Caco-2 (cell line): Measurements from ENCODE around the gene GOLPH3. TPM values are rescaled to one million over a fixed set of nuclear protein-coding genes. Genes with fewer than 3 reads are reported as not detected.

Experiments used
- BruUV-seq: library from RNA; stranded (reverse); fragments of 400-500 nt; replicated peaks from 2 replicates; lab custom pipeline; 2021; lab: Mats Ljungman, UMichigan
- CTCF ChIA-PET: fragments of 300-600 bp; sonication (Branson Sonifier 250); formaldehyde crosslinking; loops from one replicate; lab custom pipeline; 2022; ENCODE audit warnings: antibody characterized with exemption; lab: Charles Lee
- POLR2A ChIA-PET: fragments of 300-600 bp; sonication (Branson Sonifier 250); formaldehyde crosslinking; loops from one replicate; lab custom pipeline; 2022; ENCODE audit warnings: antibody characterized with exemption; lab: Charles Lee
- DNase-seq, 2 experiments: peaks; one replicate each; pipeline versions ENCODE4 v3.0.0 to v3.0.0-alpha.2; 2020 to 2022
- H3K27me3 ChIP-seq: replicated peaks from 2 replicates; pipeline ENCODE4 v1.6.0; 2011; ENCODE audit warnings: low read length; ENCODE audit not compliant: control insufficient read depth, insufficient read depth
- H3K36me3 ChIP-seq: 2 replicates; pipeline ENCODE4 v1.5.1; 2011; ENCODE audit warnings: low read length; ENCODE audit not compliant: control insufficient read depth, insufficient read depth
- H3K4me1 ChIP-seq: fragments of 250-450 bp; sonication (Bioruptor Pico); 2 replicates; pipeline ENCODE4 v1.5.1; 2020; ENCODE audit warnings: mild to moderate bottlenecking
- H3K4me3 ChIP-seq: 2 replicates; pipeline ENCODE4 v1.5.1; 2011; ENCODE audit warnings: low read depth, mild to moderate bottlenecking, control low read depth, low read length
- H3K9me3 ChIP-seq: fragments of 250-450 bp; sonication (Bioruptor Pico); 2 replicates; pipeline ENCODE4 v1.5.1; 2020; ENCODE audit warnings: mild to moderate bottlenecking, moderate library complexity
- H3K27ac Mint-ChIP-seq: one replicate; pipeline ENCODE4 v1.8.0; 2022; ENCODE audit warnings: mixed read lengths; ENCODE audit not compliant: unreplicated experiment
- H3K27me3 Mint-ChIP-seq: one replicate; pipeline ENCODE4 v1.8.0; 2022; ENCODE audit warnings: mixed read lengths; ENCODE audit not compliant: insufficient read depth, unreplicated experiment
- H3K36me3 Mint-ChIP-seq: one replicate; pipeline ENCODE4 v1.8.0; 2022; ENCODE audit warnings: mild to moderate bottlenecking, mixed read lengths; ENCODE audit not compliant: insufficient read depth, unreplicated experiment
- H3K4me1 Mint-ChIP-seq: one replicate; pipeline ENCODE4 v1.8.0; 2022; ENCODE audit warnings: low read depth, mixed read lengths; ENCODE audit not compliant: unreplicated experiment
- H3K4me3 Mint-ChIP-seq: one replicate; pipeline ENCODE4 v1.8.0; 2022; ENCODE audit warnings: mild to moderate bottlenecking, moderate library complexity, mixed read lengths; ENCODE audit not compliant: unreplicated experiment
- H3K9me3 Mint-ChIP-seq: one replicate; pipeline ENCODE4 v1.8.0; 2022; ENCODE audit warnings: mixed read lengths; ENCODE audit not compliant: unreplicated experiment
- CTCF ChIP-seq, 2 experiments: fragments of 200-600 bp in 1 of 2; IDR thresholded peaks; 1 replicate in 1 of 2; 2 replicates in 1 of 2; pipeline versions ENCODE4 v1.5.1 to v1.8.0; 2011 to 2022; ENCODE audit warnings: antibody characterized with exemption in 1 of 2, control low read depth in 1 of 2, inconsistent platforms in 1 of 2, low read depth in 1 of 2, low read length in 1 of 2, mild to moderate bottlenecking in 1 of 2, moderate library complexity in 1 of 2; ENCODE audit not compliant: insufficient read depth in 1 of 2, severe bottlenecking in 1 of 2, unreplicated experiment in 1 of 2
- intact Hi-C: fragments of 100-400 bp; cut with micrococcal nuclease; formaldehyde crosslinking; loops from one replicate; pipeline ENCODE4 v1.10.0; 2022; ENCODE audit not compliant: unreplicated experiment
- total RNA-seq: library from RNA; stranded (reverse); gene quantifications from 2 replicates; pipeline ENCODE4 v1.2.3, GENCODE V29; 2022

The GOLPH3 gene
- total RNA-seq, 1 experiment from 2014 or later = 122 TPM

GRCh38 chr5:32158679-32158975 lies 15.5 kb downstream of the GOLPH3 start:
- H3K4me1 ChIP-seq = no peaks in the 10 kb centered on the region
- H3K36me3 ChIP-seq = no peaks in the 10 kb centered on the region; the same call in none of the 2 replicates
- POLR2A ChIA-PET = no interaction called here
- intact Hi-C loops = no loop called here
- Mint-ChIP-seq H3K4me3 (no peak overlapping the region), H3K36me3 (peaks cover 24% of the 10 kb centered on the region), H3K27me3 (no peaks in the 10 kb centered on the region), H3K27ac (no peak overlapping the region), H3K9me3 (no peaks in the 10 kb centered on the region), H3K4me1 (no peaks in the 10 kb centered on the region)
- no peak for TF ChIP-seq CTCF (IDR thresholded peaks at IDR 0.05; ENCODE audit: insufficient read depth in 1 of 2, low read depth in 1 of 2, low read length in 1 of 2, severe bottlenecking in 1 of 2, unreplicated experiment in 1 of 2)
- no peak overlapping the region for H3K4me3 ChIP-seq
- no peaks in the 10 kb centered on the region for H3K27me3 ChIP-seq
- no peaks in the 10 kb centered on the region for H3K9me3 ChIP-seq
- no TSS peak for BruUV-seq
- CTCF ChIA-PET = no interaction called here
- DNase-seq = no peak

- Histone ChIP-seq H3K9me3 (no peaks in the 10 kb centered on the region), H3K4me1 (no peaks in the 10 kb centered on the region), H3K4me3 (no peak overlapping the region), H3K36me3 (no peaks in the 10 kb centered on the region; the same call in none of the 2 replicates), H3K27me3 (no peaks in the 10 kb centered on the region)
- ChIA-PET CTCF (no interaction called here), POLR2A (interaction anchor here (1.4 kb wide), 1 partner anchor 17 kb away, joined by 3 read pairs; the partner anchor contains the start of gene GOLPH3)
- intact Hi-C loops = no loop called here
- peaks cover 24% of the 10 kb centered on the region for H3K36me3 Mint-ChIP-seq
- no TSS peak for BruUV-seq
- H3K27ac Mint-ChIP-seq = no peak overlapping the region
- peaks cover 6% of the 10 kb centered on the region for H3K4me1 Mint-ChIP-seq
- no peak for TF ChIP-seq CTCF (IDR thresholded peaks at IDR 0.05; ENCODE audit: insufficient read depth in 1 of 2, low read depth in 1 of 2, low read length in 1 of 2, severe bottlenecking in 1 of 2, unreplicated experiment in 1 of 2)
- no peaks in the 10 kb centered on the region for H3K27me3 Mint-ChIP-seq
- no peak overlapping the region for H3K4me3 Mint-ChIP-seq
- DNase-seq = no peak
- H3K9me3 Mint-ChIP-seq = no peaks in the 10 kb centered on the region
Observed at GRCh38 chr5:32157078-32157477, 17.0 kb downstream of the GOLPH3 start.

GRCh38 chr5:32156635-32157034 lies 17.5 kb downstream of the GOLPH3 start:
- intact Hi-C loops = no loop called here
- Histone ChIP-seq H3K36me3 (no peaks in the 10 kb centered on the region; the same call in none of the 2 replicates), H3K4me3 (no peak overlapping the region), H3K27me3 (no peaks in the 10 kb centered on the region), H3K4me1 (no peaks in the 10 kb centered on the region), H3K9me3 (no peaks in the 10 kb centered on the region)
- ChIA-PET CTCF (no interaction called here), POLR2A (interaction anchor here (1.4 kb wide), 1 partner anchor 17 kb away, joined by 3 read pairs; the partner anchor contains the start of gene GOLPH3)
- H3K36me3 Mint-ChIP-seq = peaks cover 27% of the 10 kb centered on the region
- no peak for DNase-seq
- no peak for TF ChIP-seq CTCF (IDR thresholded peaks at IDR 0.05; ENCODE audit: insufficient read depth in 1 of 2, low read depth in 1 of 2, low read length in 1 of 2, severe bottlenecking in 1 of 2, unreplicated experiment in 1 of 2)
- H3K27ac Mint-ChIP-seq = no peak overlapping the region
- no peaks in the 10 kb centered on the region for H3K9me3 Mint-ChIP-seq
- H3K4me3 Mint-ChIP-seq = no peak overlapping the region
- no TSS peak for BruUV-seq
- peaks cover 11% of the 10 kb centered on the region for H3K4me1 Mint-ChIP-seq
- H3K27me3 Mint-ChIP-seq = no peaks in the 10 kb centered on the region
